Activated CD4-positive, alpha-beta T cell treated with anti-CD3 and anti-CD28 coated beads, Interleukin-2, amount 50 U/mL, for 24 hours (primary cell): ENCODE data around the gene PARVB.

Experiments
- DNase-seq, 2 donors: peaks; one replicate each; pipeline ENCODE4 v3.0.0-alpha.2; 2020; ENCODE audit warnings: low read depth in 1 of 2, low spot score in 1 of 2

The PARVB gene

GRCh38 chr22:44211256-44211945 lies 187.3 kb downstream of the PARVB start:
- DNase-seq: no peak

GRCh38 chr22:44211946-44212930 lies 188.1 kb downstream of the PARVB start:
- DNase-seq: no peak

GRCh38 chr22:44212936-44213335 lies 188.8 kb downstream of the PARVB start:
- no peak for DNase-seq

- DNase-seq: no peak
Measured at GRCh38 chr22:44213489-44214043, 189.5 kb downstream of the PARVB start.

- DNase-seq: no peak
Measured at GRCh38 chr22:44214187-44214586, 190.1 kb downstream of the PARVB start.

- DNase-seq: no peak
Measured at GRCh38 chr22:44214764-44215163, 190.7 kb downstream of the PARVB start.

- no peak for DNase-seq
Measured at GRCh38 chr22:44215287-44215686, 191.2 kb downstream of the PARVB start.

- DNase-seq: no peak
Measured at GRCh38 chr22:44217346-44217745, 193.2 kb downstream of the PARVB start.

GRCh38 chr22:44218071-44218470 lies 194.0 kb downstream of the PARVB start:
- no peak for DNase-seq

GRCh38 chr22:44219101-44219870 lies 195.2 kb downstream of the PARVB start:
- no peak for DNase-seq

- DNase-seq: no peak
Measured at GRCh38 chr22:44220727-44221680, 196.9 kb downstream of the PARVB start.

GRCh38 chr22:44221710-44222475 lies 197.8 kb downstream of the PARVB start:
- no peak for DNase-seq
